ENCODE measurements around the gene DIDO1. TPM values are rescaled to one million over a fixed set of nuclear protein-coding genes. Genes with fewer than 3 reads are reported as not detected.

Gene DIDO1
- total and polyA plus RNA-seq, 2 of the 13 experiments (the other 11 are each of a cell fraction or from before 2014, with no cell fraction given), result 75.0 to 75.1 TPM

DNA sequence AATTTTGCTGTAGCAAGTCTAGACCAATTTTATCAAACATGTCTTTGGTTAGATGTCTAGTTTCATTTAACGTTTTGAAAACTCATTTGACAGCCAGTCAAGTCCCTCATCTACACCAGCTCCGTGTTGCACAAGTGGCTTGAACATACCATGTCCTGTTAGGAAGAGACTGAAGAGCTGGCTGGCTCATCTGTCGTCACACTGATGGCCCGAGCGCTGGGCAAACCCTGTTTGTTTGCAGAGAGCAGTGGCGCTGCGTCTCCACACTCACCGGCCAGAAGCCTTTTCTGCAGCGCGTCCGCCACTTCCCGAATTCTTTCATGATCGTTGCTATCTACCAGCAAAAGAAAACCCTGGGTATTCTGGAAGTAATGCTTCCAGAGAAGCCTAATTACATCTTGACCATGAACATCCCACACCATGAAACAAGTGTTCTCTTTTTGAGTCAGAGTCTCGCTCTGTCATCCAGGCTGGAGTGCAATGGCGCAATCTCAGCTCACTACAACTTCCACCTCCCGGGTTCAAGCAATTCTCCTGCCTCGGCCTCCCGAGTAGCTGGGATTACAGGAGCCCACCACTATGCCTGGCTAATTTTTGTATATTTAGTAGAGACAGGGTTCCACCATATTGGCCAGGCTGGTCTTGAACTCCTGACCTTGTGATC, 54.0 kb downstream of the DIDO1 start (continued):
- TF ChIP-seq, protein P1, sequence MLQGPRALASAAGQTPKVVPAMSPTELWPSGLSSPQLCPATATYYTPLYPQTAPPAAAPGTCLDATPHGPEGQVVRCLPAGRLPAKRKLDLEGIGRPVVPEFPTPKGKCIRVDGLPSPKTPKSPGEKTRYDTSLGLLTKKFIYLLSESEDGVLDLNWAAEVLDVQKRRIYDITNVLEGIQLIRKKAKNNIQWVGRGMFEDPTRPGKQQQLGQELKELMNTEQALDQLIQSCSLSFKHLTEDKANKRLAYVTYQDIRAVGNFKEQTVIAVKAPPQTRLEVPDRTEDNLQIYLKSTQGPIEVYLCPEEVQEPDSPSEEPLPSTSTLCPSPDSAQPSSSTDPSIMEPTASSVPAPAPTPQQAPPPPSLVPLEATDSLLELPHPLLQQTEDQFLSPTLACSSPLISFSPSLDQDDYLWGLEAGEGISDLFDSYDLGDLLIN (CRISPR knock-in tag; IDR thresholded peaks at IDR 0.05; ENCODE audit: borderline replicate concordance), result no peak
- peak; percentile 73; the same call in 1 of the 2 replicates for TF ChIP-seq ZSCAN29 (CRISPR knock-in tag; conservative IDR thresholded peaks at IDR 0.05)
- TF ChIP-seq MBNL3 (CRISPR knock-in tag; conservative IDR thresholded peaks at IDR 0.05), result no peak
- peak; percentile 14; the same call in 1 of the 2 replicates for TF ChIP-seq GABPB1 (CRISPR knock-in tag; IDR thresholded peaks at IDR 0.05)
- TF ChIP-seq ZNF547 (CRISPR knock-in tag; IDR thresholded peaks at IDR 0.05), result no peak
- 0 out of 2 replicates have a peak, but pooled peaks have one; percentile 36 for TF ChIP-seq ZNF230 (CRISPR knock-in tag; IDR thresholded peaks at IDR 0.05)
- TF ChIP-seq, protein P2, sequence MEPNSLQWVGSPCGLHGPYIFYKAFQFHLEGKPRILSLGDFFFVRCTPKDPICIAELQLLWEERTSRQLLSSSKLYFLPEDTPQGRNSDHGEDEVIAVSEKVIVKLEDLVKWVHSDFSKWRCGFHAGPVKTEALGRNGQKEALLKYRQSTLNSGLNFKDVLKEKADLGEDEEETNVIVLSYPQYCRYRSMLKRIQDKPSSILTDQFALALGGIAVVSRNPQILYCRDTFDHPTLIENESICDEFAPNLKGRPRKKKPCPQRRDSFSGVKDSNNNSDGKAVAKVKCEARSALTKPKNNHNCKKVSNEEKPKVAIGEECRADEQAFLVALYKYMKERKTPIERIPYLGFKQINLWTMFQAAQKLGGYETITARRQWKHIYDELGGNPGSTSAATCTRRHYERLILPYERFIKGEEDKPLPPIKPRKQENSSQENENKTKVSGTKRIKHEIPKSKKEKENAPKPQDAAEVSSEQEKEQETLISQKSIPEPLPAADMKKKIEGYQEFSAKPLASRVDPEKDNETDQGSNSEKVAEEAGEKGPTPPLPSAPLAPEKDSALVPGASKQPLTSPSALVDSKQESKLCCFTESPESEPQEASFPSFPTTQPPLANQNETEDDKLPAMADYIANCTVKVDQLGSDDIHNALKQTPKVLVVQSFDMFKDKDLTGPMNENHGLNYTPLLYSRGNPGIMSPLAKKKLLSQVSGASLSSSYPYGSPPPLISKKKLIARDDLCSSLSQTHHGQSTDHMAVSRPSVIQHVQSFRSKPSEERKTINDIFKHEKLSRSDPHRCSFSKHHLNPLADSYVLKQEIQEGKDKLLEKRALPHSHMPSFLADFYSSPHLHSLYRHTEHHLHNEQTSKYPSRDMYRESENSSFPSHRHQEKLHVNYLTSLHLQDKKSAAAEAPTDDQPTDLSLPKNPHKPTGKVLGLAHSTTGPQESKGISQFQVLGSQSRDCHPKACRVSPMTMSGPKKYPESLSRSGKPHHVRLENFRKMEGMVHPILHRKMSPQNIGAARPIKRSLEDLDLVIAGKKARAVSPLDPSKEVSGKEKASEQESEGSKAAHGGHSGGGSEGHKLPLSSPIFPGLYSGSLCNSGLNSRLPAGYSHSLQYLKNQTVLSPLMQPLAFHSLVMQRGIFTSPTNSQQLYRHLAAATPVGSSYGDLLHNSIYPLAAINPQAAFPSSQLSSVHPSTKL (CRISPR knock-in tag; IDR thresholded peaks at IDR 0.05), result peak; percentile 37; the same call in 1 of the 2 replicates
- TF ChIP-seq TBX2 (CRISPR knock-in tag; IDR thresholded peaks at IDR 0.05; ENCODE audit: borderline replicate concordance), result 0 out of 2 replicates have a peak, but pooled peaks have one; percentile 4
- TF ChIP-seq XBP1 (CRISPR knock-in tag; IDR thresholded peaks at IDR 0.05), result 0 out of 2 replicates have a peak, but pooled peaks have one; percentile 11
- TF ChIP-seq, protein P3, sequence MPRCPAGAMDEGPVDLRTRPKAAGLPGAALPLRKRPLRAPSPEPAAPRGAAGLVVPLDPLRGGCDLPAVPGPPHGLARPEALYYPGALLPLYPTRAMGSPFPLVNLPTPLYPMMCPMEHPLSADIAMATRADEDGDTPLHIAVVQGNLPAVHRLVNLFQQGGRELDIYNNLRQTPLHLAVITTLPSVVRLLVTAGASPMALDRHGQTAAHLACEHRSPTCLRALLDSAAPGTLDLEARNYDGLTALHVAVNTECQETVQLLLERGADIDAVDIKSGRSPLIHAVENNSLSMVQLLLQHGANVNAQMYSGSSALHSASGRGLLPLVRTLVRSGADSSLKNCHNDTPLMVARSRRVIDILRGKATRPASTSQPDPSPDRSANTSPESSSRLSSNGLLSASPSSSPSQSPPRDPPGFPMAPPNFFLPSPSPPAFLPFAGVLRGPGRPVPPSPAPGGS (CRISPR knock-in tag; IDR thresholded peaks at IDR 0.05), result no peak
- TF ChIP-seq SRSF9 (IDR thresholded peaks at IDR 0.05; ENCODE audit: borderline replicate concordance, insufficient read depth, low read depth, low read length, poor library complexity, severe bottlenecking), result no peak
- no peak for TF ChIP-seq NR2F1 (CRISPR knock-in tag; IDR thresholded peaks at IDR 0.05)
- TF ChIP-seq ZSCAN25 (CRISPR knock-in tag; IDR thresholded peaks at IDR 0.05), result 0 out of 2 replicates have a peak, but pooled peaks have one; percentile 36
- 0 out of 2 replicates have a peak, but pooled peaks have one; percentile 32 for TF ChIP-seq RAD21 (CRISPR knock-in tag; IDR thresholded peaks at IDR 0.05)
- TF ChIP-seq MED1 (CRISPR knock-in tag; IDR thresholded peaks at IDR 0.05), result 0 out of 2 replicates have a peak, but pooled peaks have one; percentile 45
- 0 out of 2 replicates have a peak, but pooled peaks have one; percentile 37 for TF ChIP-seq ZNF274 (CRISPR knock-in tag; IDR thresholded peaks at IDR 0.05)
- TF ChIP-seq TOPORS (CRISPR knock-in tag; IDR thresholded peaks at IDR 0.05), result no peak
- 0 out of 2 replicates have a peak, but pooled peaks have one; percentile 12 for TF ChIP-seq ZNF24 (IDR thresholded peaks at IDR 0.05)
- TF ChIP-seq ZNF543 (CRISPR knock-in tag; IDR thresholded peaks at IDR 0.05), result 0 out of 2 replicates have a peak, but pooled peaks have one; percentile 27
- TF ChIP-seq, protein P4, sequence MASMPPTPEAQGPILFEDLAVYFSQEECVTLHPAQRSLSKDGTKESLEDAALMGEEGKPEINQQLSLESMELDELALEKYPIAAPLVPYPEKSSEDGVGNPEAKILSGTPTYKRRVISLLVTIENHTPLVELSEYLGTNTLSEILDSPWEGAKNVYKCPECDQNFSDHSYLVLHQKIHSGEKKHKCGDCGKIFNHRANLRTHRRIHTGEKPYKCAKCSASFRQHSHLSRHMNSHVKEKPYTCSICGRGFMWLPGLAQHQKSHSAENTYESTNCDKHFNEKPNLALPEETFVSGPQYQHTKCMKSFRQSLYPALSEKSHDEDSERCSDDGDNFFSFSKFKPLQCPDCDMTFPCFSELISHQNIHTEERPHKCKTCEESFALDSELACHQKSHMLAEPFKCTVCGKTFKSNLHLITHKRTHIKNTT (CRISPR knock-in tag; IDR thresholded peaks at IDR 0.05), result no peak
- TF ChIP-seq ZBTB38 (CRISPR knock-in tag; IDR thresholded peaks at IDR 0.05), result peak; percentile 70
- TF ChIP-seq ZNF564 (CRISPR knock-in tag; IDR thresholded peaks at IDR 0.05), result no peak

All from HepG2 (cell line).